Stimulated activated CD4-positive, alpha-beta T cell treated with anti-CD3 and anti-CD28 coated beads, Interleukin-1b, Interleukin-23, amount 100 ng/mL, for 48 hours (primary cell): ENCODE data around the gene VAMP5.
"Not testable (repeated sequence)": the region's sequence is repeated elsewhere in the genome, so short reads cannot be mapped to it uniquely, and the experiment has no call there.

ENCODE experiments used
- DNase-seq: peaks from one replicate; pipeline ENCODE4 v3.0.0-alpha.2; 2020

VAMP5 gene

GRCh38 chr2:85602476-85603234 lies 18.4 kb downstream of the VAMP5 start, which contains the start of gene TMEM150A:
TMEM150A (minus strand) TSS chr2:85602698; CDS start chr2:85601948, 750 bp downstream.
- peak; percentile 86 for DNase-seq

GRCh38 chr2:85604133-85604444 lies 19.9 kb downstream of the VAMP5 start:
- DNase-seq: not testable (repeated sequence)

- DNase-seq: no peak
These were observed 20.5 kb downstream of the VAMP5 start for GRCh38 chr2:85604568-85605339.

- no peak for DNase-seq
These were observed 21.3 kb downstream of the VAMP5 start for GRCh38 chr2:85605406-85606115.

GRCh38 chr2:85606116-85606455 lies 21.9 kb downstream of the VAMP5 start:
- no peak for DNase-seq

- no peak for DNase-seq
These were observed 23.3 kb downstream of the VAMP5 start for GRCh38 chr2:85607268-85608215.

- no peak for DNase-seq
These were observed 27.0 kb downstream of the VAMP5 start for GRCh38 chr2:85611217-85611704.

GRCh38 chr2:85611705-85612587 lies 27.7 kb downstream of the VAMP5 start, which contains the start of gene C2orf68:
C2orf68 (minus strand) TSS chr2:85612066; CDS start chr2:85611984, 82 bp downstream.
- peak; percentile 90 for DNase-seq

GRCh38 chr2:85613717-85614515 lies 29.7 kb downstream of the VAMP5 start:
- no peak for DNase-seq

- not testable (repeated sequence) for DNase-seq
These were observed 30.5 kb downstream of the VAMP5 start for GRCh38 chr2:85614757-85615156.

GRCh38 chr2:85615413-85615728 lies 31.1 kb downstream of the VAMP5 start:
- no peak for DNase-seq

- not testable (repeated sequence) for DNase-seq
These were observed 33.5 kb downstream of the VAMP5 start for GRCh38 chr2:85617723-85618122.

- no peak for DNase-seq
These were observed 35.4 kb downstream of the VAMP5 start for GRCh38 chr2:85619617-85620016.

- DNase-seq: no peak
These were observed 37.1 kb downstream of the VAMP5 start for GRCh38 chr2:85621338-85621737.

- DNase-seq: no peak
These were observed 39.8 kb downstream of the VAMP5 start for GRCh38 chr2:85623991-85624390.

- no peak for DNase-seq
These were observed 44.4 kb downstream of the VAMP5 start for GRCh38 chr2:85628658-85629057.

GRCh38 chr2:85631316-85631715 lies 47.1 kb downstream of the VAMP5 start:
- DNase-seq: no peak

- no peak for DNase-seq
These were observed 50.8 kb downstream of the VAMP5 start for GRCh38 chr2:85635011-85635410.

GRCh38 chr2:85635636-85636035 lies 51.4 kb downstream of the VAMP5 start:
- DNase-seq: no peak

- no peak for DNase-seq
These were observed 58.5 kb downstream of the VAMP5 start for GRCh38 chr2:85642725-85643124.
